22Rv1 (cell line): ENCODE data around the gene BLMH.

Experiments used
- CTCF ChIP-seq: fragments of 450-650 bp; IDR thresholded peaks from 2 replicates; pipeline ENCODE4 v1.5.1; 2017; ENCODE audit warnings: mild to moderate bottlenecking
- ZFX ChIP-seq: fragments of 450-650 bp; IDR thresholded peaks from 2 replicates; pipeline ENCODE4 v1.6.1; 2017; ENCODE audit warnings: antibody characterized with exemption, borderline replicate concordance

- TF ChIP-seq CTCF = no peak
- no peak for TF ChIP-seq ZFX
Observed at GRCh38 chr17:30248786-30249185, 43.0 kb downstream of the BLMH start.
